Measurements from ENCODE around the gene CYSTM1. TPM values are rescaled to one million over a fixed set of nuclear protein-coding genes. Genes with fewer than 3 reads are reported as not detected.

Gene CYSTM1
- total RNA-seq, 2 experiments from 2014 or later, result 7.2 to 7.4 TPM

DNA sequence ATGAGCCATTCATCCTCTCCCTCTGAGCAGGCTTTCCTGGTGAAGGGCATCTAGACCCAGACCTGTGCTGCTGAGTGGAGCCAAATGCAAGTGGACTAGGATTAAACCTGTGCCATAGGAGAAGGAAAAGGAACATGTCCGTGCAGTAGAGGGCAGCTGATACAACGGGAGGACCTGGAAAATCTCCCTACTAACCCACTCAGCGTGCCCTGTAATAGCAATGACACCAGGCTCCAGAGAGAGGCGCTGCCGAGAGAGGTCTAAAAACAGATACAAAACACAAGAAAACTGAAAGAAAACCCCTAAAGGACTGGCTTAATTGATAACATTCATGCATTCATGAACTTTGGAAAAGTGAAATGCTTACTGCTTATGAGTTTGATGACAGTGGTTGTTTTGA, 67.1 kb downstream of the CYSTM1 start:
- no peak for TF ChIP-seq CTCF (IDR thresholded peaks at IDR 0.05)
- ATAC-seq (ENCODE audit: poor library complexity) (no peak), DNase-seq (no peak)
- H3K27ac ChIP-seq (ENCODE audit: low read depth in 1 of 2, low read length in 2 of 2), result no peak overlapping the region
- CTCF ChIA-PET, result interaction anchor here (4.0 kb wide), 1 partner anchor 109 kb away, joined by 118 read pairs; the partner anchor contains the start of gene HBEGF
- no peaks in the 10 kb centered on the region for H3K27me3 ChIP-seq (ENCODE audit: control insufficient read depth in 1 of 2, insufficient read depth in 2 of 2, low read length in 2 of 2)
- peaks cover 24% of the 10 kb centered on the region for H3K4me1 Mint-ChIP-seq (ENCODE audit: low read depth)
- intact Hi-C loops (cut with DNase I, micrococcal nuclease), result loop anchor here in 1 of 2 experiments (5.0 kb wide), 1 partner anchor 475 kb away; no protein-coding TSS in a partner anchor
- H3K36me3 Mint-ChIP-seq (ENCODE audit: low read depth), result peaks cover 12% of the 10 kb centered on the region
- POLR2A ChIA-PET, result no interaction called here
- no peak overlapping the region for H3K4me3 Mint-ChIP-seq
- no peaks in the 10 kb centered on the region for H3K9me3 Mint-ChIP-seq
- peaks cover 11% of the 10 kb centered on the region for H3K36me3 ChIP-seq (ENCODE audit: insufficient read depth, low read length)
- H3K27ac Mint-ChIP-seq, result no peak overlapping the region
- H3K9me3 ChIP-seq (ENCODE audit: control insufficient read depth in 1 of 2, insufficient read depth in 1 of 2, low read length in 2 of 2), result no peaks in the 10 kb centered on the region
- peaks cover 18% of the 10 kb centered on the region for H3K4me1 ChIP-seq (ENCODE audit: insufficient read depth, low read length)
- H3K4me3 ChIP-seq (ENCODE audit: low read length), result no peak overlapping the region
- no peaks in the 10 kb centered on the region for H3K27me3 Mint-ChIP-seq

DNA sequence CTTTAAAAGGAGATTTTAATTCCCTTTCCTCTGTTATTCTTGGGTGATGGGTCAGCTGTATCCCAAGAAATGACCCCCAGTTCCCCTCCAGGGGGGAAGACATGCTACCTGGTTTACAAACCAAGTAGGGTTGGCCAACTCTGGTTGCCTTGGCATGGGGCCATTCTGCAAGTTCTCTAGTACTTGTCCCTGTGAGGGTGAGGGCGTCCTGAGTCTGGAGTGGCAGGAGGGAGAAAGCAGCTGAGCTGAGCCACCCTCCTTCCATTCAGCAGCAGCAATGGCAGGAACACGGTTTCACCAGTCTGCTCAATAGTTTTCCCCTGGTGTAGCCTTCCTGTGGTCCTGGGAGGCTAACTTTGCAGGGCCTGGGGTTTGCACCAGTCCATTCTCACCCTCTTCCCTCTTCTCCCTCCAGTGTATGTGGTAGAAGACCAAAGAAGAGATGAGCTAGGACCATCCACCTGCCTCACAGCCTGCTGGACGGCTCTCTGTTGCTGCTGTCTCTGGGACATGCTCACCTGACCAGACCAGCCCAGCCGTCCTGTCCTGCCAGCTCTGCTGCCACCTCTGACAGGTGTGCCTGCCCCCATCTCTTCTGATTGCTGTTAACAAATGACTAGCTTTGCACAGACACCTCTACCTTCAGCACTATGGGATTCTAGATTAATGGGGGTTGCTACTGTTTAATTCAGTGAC, 68.0 kb downstream of the CYSTM1 start:
- H3K27me3 ChIP-seq (ENCODE audit: control insufficient read depth in 1 of 2, insufficient read depth in 2 of 2, low read length in 2 of 2), result no peaks in the 10 kb centered on the region
- Mint-ChIP-seq H3K36me3 (ENCODE audit: low read depth) (peaks cover 12% of the 10 kb centered on the region), H3K27me3 (no peaks in the 10 kb centered on the region), H3K4me1 (ENCODE audit: low read depth) (peaks cover 24% of the 10 kb centered on the region), H3K27ac (no peak overlapping the region), H3K4me3 (no peak overlapping the region), H3K9me3 (no peaks in the 10 kb centered on the region)
- peaks cover 18% of the 10 kb centered on the region for H3K4me1 ChIP-seq (ENCODE audit: insufficient read depth, low read length)
- intact Hi-C loops (cut with DNase I, micrococcal nuclease), result loop anchor here in 1 of 2 experiments (5.0 kb wide), 1 partner anchor 474 kb away; no protein-coding TSS in a partner anchor
- H3K27ac ChIP-seq (ENCODE audit: low read depth in 1 of 2, low read length in 2 of 2), result no peak overlapping the region
- no peak for TF ChIP-seq CTCF (IDR thresholded peaks at IDR 0.05)
- no peak overlapping the region for H3K4me3 ChIP-seq (ENCODE audit: low read length)
- ATAC-seq (ENCODE audit: poor library complexity) (no peak), DNase-seq (no peak)
- no peaks in the 10 kb centered on the region for H3K9me3 ChIP-seq (ENCODE audit: control insufficient read depth in 1 of 2, insufficient read depth in 1 of 2, low read length in 2 of 2)
- peaks cover 11% of the 10 kb centered on the region for H3K36me3 ChIP-seq (ENCODE audit: insufficient read depth, low read length)
- POLR2A ChIA-PET, result interaction anchor here (2.5 kb wide), 1 partner anchor 103 kb away, joined by 17 read pairs; the partner anchor contains the start of gene HBEGF
- CTCF ChIA-PET, result interaction anchor here (4.0 kb wide), 1 partner anchor 108 kb away, joined by 118 read pairs; the partner anchor contains the start of gene HBEGF

DNA sequence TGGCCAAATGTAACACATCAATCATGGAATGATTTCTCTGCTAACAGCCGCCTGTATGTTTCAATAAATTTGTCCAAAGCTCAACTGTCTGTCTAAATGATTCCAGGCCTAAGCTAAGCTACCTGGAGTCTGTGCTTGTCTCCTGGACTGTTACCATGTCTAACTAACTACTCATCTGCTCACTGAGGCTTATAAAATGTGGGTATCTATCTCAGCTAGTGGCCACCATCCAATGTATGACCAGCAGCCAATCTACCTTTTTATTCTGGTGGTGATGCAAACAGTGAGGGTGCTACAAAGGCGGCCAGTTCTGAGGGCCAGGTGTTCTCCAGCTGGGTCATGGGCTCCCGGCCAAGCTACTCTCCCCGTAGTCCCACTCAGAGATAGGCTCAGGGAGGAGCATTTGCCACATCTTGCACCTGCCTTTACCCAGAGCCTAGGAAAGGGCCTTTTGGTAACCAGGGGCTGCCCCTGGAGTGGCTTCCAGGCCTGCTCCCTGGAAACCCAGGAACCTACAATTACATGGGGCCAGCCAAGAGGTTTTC, 68.8 kb downstream of the CYSTM1 start:
- H3K36me3 ChIP-seq (ENCODE audit: insufficient read depth, low read length), result peaks cover 11% of the 10 kb centered on the region
- ATAC-seq (ENCODE audit: poor library complexity) (no peak), DNase-seq (no peak)
- peaks cover 18% of the 10 kb centered on the region for H3K4me1 ChIP-seq (ENCODE audit: insufficient read depth, low read length)
- peaks cover 12% of the 10 kb centered on the region for H3K36me3 Mint-ChIP-seq (ENCODE audit: low read depth)
- H3K4me1 Mint-ChIP-seq (ENCODE audit: low read depth), result peaks cover 24% of the 10 kb centered on the region
- no peak overlapping the region for H3K4me3 Mint-ChIP-seq
- no peak for TF ChIP-seq CTCF (IDR thresholded peaks at IDR 0.05)
- no peak overlapping the region for H3K27ac ChIP-seq (ENCODE audit: low read depth in 1 of 2, low read length in 2 of 2)
- H3K4me3 ChIP-seq (ENCODE audit: low read length), result no peak overlapping the region
- no peaks in the 10 kb centered on the region for H3K9me3 ChIP-seq (ENCODE audit: control insufficient read depth in 1 of 2, insufficient read depth in 1 of 2, low read length in 2 of 2)
- H3K27ac Mint-ChIP-seq, result no peak overlapping the region
- H3K9me3 Mint-ChIP-seq, result no peaks in the 10 kb centered on the region
- no peaks in the 10 kb centered on the region for H3K27me3 Mint-ChIP-seq
- H3K27me3 ChIP-seq (ENCODE audit: control insufficient read depth in 1 of 2, insufficient read depth in 2 of 2, low read length in 2 of 2), result no peaks in the 10 kb centered on the region
- ChIA-PET POLR2A (interaction anchor here (1.1 to 2.5 kb wide), 4 partner anchors 13 to 157 kb away, joined by 3 to 17 read pairs (median 8); partner anchors contain the start of genes ANKHD1 and HBEGF), CTCF (interaction anchor here (0.5 to 4.0 kb wide), 21 partner anchors 9 to 1314 kb away, joined by 3 to 118 read pairs (median 4); partner anchors contain the start of genes HBEGF, PFDN1, SLC4A9 and WDR55)
- intact Hi-C loops (cut with DNase I, micrococcal nuclease), result loop anchor here (1.0 to 5.0 kb wide), 4 partner anchors 108 to 477 kb away; no protein-coding TSS in a partner anchor
